HepG2 (cell line): ENCODE measurements around the gene RCAN2. TPM values are rescaled to one million over a fixed set of nuclear protein-coding genes. Genes with fewer than 3 reads are reported as not detected.

Experiments used
- ATAC-seq: fragments of 200-7000 bp; cut with Tn5 transposase; 3 replicates; pipeline ENCODE4 v1.9.1; 2020; ENCODE audit warnings: mild to moderate bottlenecking, moderate library complexity
- BruUV-seq: library from RNA; stranded (reverse); fragments of 400-500 nt; replicated peaks from 2 replicates; lab custom pipeline; 2021; lab: Mats Ljungman, UMichigan
- CTCF ChIA-PET: fragments of 300-600 bp; formaldehyde crosslinking; extraction: SDS; loops from one replicate; lab custom pipeline; 2021; ENCODE audit warnings: low total read pairs, inconsistent platforms, low intra/inter-chr PET ratio; lab: Yijun Ruan, JAX
- POLR2A ChIA-PET: fragments of 350-600 bp; sonication (Branson Sonifier 250); formaldehyde crosslinking; loops from one replicate; lab custom pipeline; 2020; ENCODE audit warnings: antibody characterized with exemption, inconsistent platforms; lab: Yijun Ruan, JAX
- DNase-seq: peaks from one replicate; pipeline ENCODE4 v3.0.0-alpha.2; 2015; ENCODE audit warnings: low spot score
- FAIRE-seq: peaks from 3 replicates; lab custom pipeline; 2011; peaks lifted over from hg19 to GRCh38; lab: Jason Lieb, UNC
- H2AFZ ChIP-seq: one replicate; pipeline ENCODE4 v1.6.1; 2011; ENCODE audit warnings: low read length, inconsistent platforms
- H3K27ac ChIP-seq: fragments of 300-600 bp; 3 replicates; pipeline ENCODE4 v1.8.0; 2011; ENCODE audit warnings: mixed run types, mild to moderate bottlenecking, mixed read lengths, low read length, inconsistent platforms; ENCODE audit not compliant: insufficient read depth; ENCODE audit errors: extremely low read length
- H3K27me3 ChIP-seq, 2 experiments: fragments of 200-600 bp in 1 of 2; 2 replicates in 1 of 2; 3 replicates in 1 of 2; pipeline versions ENCODE4 v1.6.0 to v1.8.0; 2011; ENCODE audit warnings: low read length in 2 of 2, mild to moderate bottlenecking in 2 of 2, moderate library complexity in 2 of 2, inconsistent platforms in 1 of 2; ENCODE audit not compliant: insufficient read depth in 2 of 2, control insufficient read depth in 1 of 2
- H3K36me3 ChIP-seq, 2 experiments: fragments of 200-600 bp in 1 of 2; replicated peaks in 1 of 2; 2 replicates in 1 of 2; 3 replicates in 1 of 2; pipeline versions ENCODE4 v1.5.1 to v1.8.0; 2011; ENCODE audit warnings: low read length in 2 of 2, inconsistent platforms in 1 of 2; ENCODE audit not compliant: insufficient read depth in 2 of 2, control insufficient read depth in 1 of 2
- H3K4me1 ChIP-seq: 2 replicates; pipeline ENCODE4 v1.5.1; 2012; ENCODE audit warnings: low read length, inconsistent platforms; ENCODE audit not compliant: insufficient read depth
- H3K4me2 ChIP-seq: 2 replicates; pipeline ENCODE4 v1.6.0; 2011; ENCODE audit warnings: low read depth, low read length, inconsistent platforms
- H3K4me3 ChIP-seq, 3 experiments: fragments of 200-600 bp in 1 of 3; sonication (generic), shearing (Covaris generic) in 1 of 3; replicated peaks in 1 of 3; 2 replicates each; pipeline ENCODE4 v1.5.1; 2011 to 2016; ENCODE audit warnings: low read length in 3 of 3, inconsistent platforms in 2 of 3, low read depth in 2 of 3, mild to moderate bottlenecking in 2 of 3, control low read depth in 1 of 3, mixed read lengths in 1 of 3; ENCODE audit not compliant: insufficient read depth in 1 of 3
- H3K79me2 ChIP-seq: one replicate; pipeline ENCODE4 v1.6.1; 2011; ENCODE audit warnings: low read length, inconsistent platforms; ENCODE audit not compliant: insufficient read depth
- H3K9ac ChIP-seq: 2 replicates; pipeline ENCODE4 v1.6.0; 2011; ENCODE audit warnings: mild to moderate bottlenecking, low read depth, low read length, inconsistent platforms; ENCODE audit not compliant: insufficient read depth
- H3K9me3 ChIP-seq: 2 replicates; pipeline ENCODE4 v1.5.1; 2012; ENCODE audit warnings: mild to moderate bottlenecking, low read length
- H4K20me1 ChIP-seq: 2 replicates; pipeline ENCODE4 v1.6.0; 2011; ENCODE audit warnings: inconsistent platforms, mild to moderate bottlenecking, low read length, moderate library complexity; ENCODE audit not compliant: insufficient read depth
- ARID2 ChIP-seq: sonication (generic); formaldehyde crosslinking; IDR thresholded peaks from 2 replicates; pipeline ENCODE4 v1.8.1; 2022; ENCODE audit warnings: mild to moderate bottlenecking, missing genetic modification reagents, borderline replicate concordance
- ATF7 ChIP-seq, 2 experiments: fragments of 450-650 bp in 1 of 2; sonication (generic) in 1 of 2; formaldehyde crosslinking in 1 of 2; IDR thresholded peaks; 2 replicates each; pipeline versions ENCODE4 v1.4.0 to v1.6.1; 2016 to 2020; ENCODE audit warnings: antibody characterized with exemption in 1 of 2, mild to moderate bottlenecking in 1 of 2, missing genetic modification reagents in 1 of 2
- BRF2 ChIP-seq: sonication (generic); formaldehyde crosslinking; IDR thresholded peaks from 2 replicates; pipeline ENCODE4 v1.8.1; 2022; ENCODE audit warnings: mild to moderate bottlenecking, missing genetic modification reagents
- CEBPB ChIP-seq: IDR thresholded peaks from 2 replicates; pipeline ENCODE4 v1.6.1; 2011; ENCODE audit warnings: low read depth, low read length, improper control_type of control experiment, borderline replicate concordance
- FOXA3 ChIP-seq: IDR thresholded peaks from 2 replicates; pipeline ENCODE4 v1.6.1; 2016; ENCODE audit warnings: missing genetic modification reagents, missing compliant biosample characterization
- KAT2B ChIP-seq: fragments of 150-350 bp; IDR thresholded peaks from 2 replicates; pipeline ENCODE4 v1.6.1; 2014; ENCODE audit warnings: low read depth, low read length, borderline replicate concordance
- NFE2L1 ChIP-seq: sonication (generic); formaldehyde crosslinking; IDR thresholded peaks from 2 replicates; pipeline ENCODE4 v1.4.0; 2020; ENCODE audit warnings: missing genetic modification reagents, mild to moderate bottlenecking, borderline replicate concordance
- RBM39 ChIP-seq: fragments of 200-400 bp; formaldehyde crosslinking; IDR thresholded peaks from one replicate; pipeline ENCODE4 v1.6.1; 2018; ENCODE audit warnings: antibody characterized with exemption, mild to moderate bottlenecking, low read depth, low read length; ENCODE audit not compliant: poor library complexity, severe bottlenecking
- TRIM24 ChIP-seq: sonication (generic); formaldehyde crosslinking; IDR thresholded peaks from 2 replicates; pipeline ENCODE4 v1.8.0; 2022; ENCODE audit warnings: mild to moderate bottlenecking, missing genetic modification reagents
- ZNF10 ChIP-seq: sonication (generic); formaldehyde crosslinking; IDR thresholded peaks from 2 replicates; pipeline ENCODE4 v1.4.0; 2020; ENCODE audit warnings: mild to moderate bottlenecking, low read depth, missing genetic modification reagents, borderline replicate concordance
- ZNF18 ChIP-seq: sonication (generic); formaldehyde crosslinking; IDR thresholded peaks from 2 replicates; pipeline ENCODE4 v1.8.0; 2022; ENCODE audit warnings: mild to moderate bottlenecking, missing genetic modification reagents; ENCODE audit not compliant: insufficient replicate concordance
- ZNF264 ChIP-seq: sonication (generic); formaldehyde crosslinking; IDR thresholded peaks from 2 replicates; pipeline ENCODE4 v1.4.0; 2020; ENCODE audit warnings: missing genetic modification reagents
- ZNF569 ChIP-seq: sonication (generic); formaldehyde crosslinking; IDR thresholded peaks from 2 replicates; pipeline ENCODE4 v1.5.0; 2020; ENCODE audit warnings: mild to moderate bottlenecking, missing genetic modification reagents, moderate library complexity, borderline replicate concordance
- ZNF704 ChIP-seq: sonication (generic); formaldehyde crosslinking; IDR thresholded peaks from 2 replicates; pipeline ENCODE4 v1.8.1; 2023; ENCODE audit warnings: mild to moderate bottlenecking, inconsistent platforms, moderate library complexity, missing genetic modification reagents, borderline replicate concordance
- ZNF761 ChIP-seq: sonication (generic); formaldehyde crosslinking; conservative IDR thresholded peaks from 2 replicates; pipeline ENCODE4 v1.4.0; 2020; ENCODE audit warnings: mild to moderate bottlenecking, missing genetic modification reagents
- WGBS: methylation state at CpG from one replicate; pipeline ENCODE4 v1.1.6; 2017; ENCODE audit warnings: low lambda C conversion rate; 5-methylcytosine and 5-hydroxymethylcytosine counted together
- in situ Hi-C: cut with HindIII; loops from 2 replicates; pipeline ENCODE4 v1.10.0; 2017; ENCODE audit warnings: low pct_unique_long_range_greater_than_20kb; ENCODE audit not compliant: extremely low pct_ligation_motif_present
- intact Hi-C: fragments of 100-400 bp; cut with micrococcal nuclease; formaldehyde crosslinking; loops from one replicate; pipeline ENCODE4 v1.10.0; 2022; ENCODE audit not compliant: unreplicated experiment
- polyA plus RNA-seq, 8 experiments: library from polyadenylated mRNA; depleted of rRNA in 3 of 8; stranded (reverse) in 7 of 8; unstranded in 1 of 8; fragments of >200 nt; fragmentation: Illumina TruSeq in 4 of 8; extraction: Trizol in 4 of 8; gene quantifications; 2 replicates each; pipeline versions ENCODE4 v1.2.1 to v1.2.3, GENCODE V29; 2011 to 2016; ENCODE audit warnings: low read depth in 4 of 8, missing spikeins in 1 of 8, mixed read lengths in 1 of 8; ENCODE audit not compliant: insufficient read depth in 1 of 8
- total RNA-seq, 5 experiments: library from RNA; depleted of rRNA; stranded (reverse); fragments of >200 nt; fragmentation: Illumina TruSeq; extraction: Trizol; gene quantifications; 2 replicates each; pipeline ENCODE4 v1.2.3, GENCODE V29; 2016; ENCODE audit warnings: low read depth in 1 of 5

Gene RCAN2
- total and polyA plus RNA-seq, 2 of the 13 experiments (the other 11 are each of a cell fraction or from before 2014, with no cell fraction given), result not detected

- Histone ChIP-seq H3K4me3 (no peak overlapping the region), H3K9me3 (no peaks in the 10 kb centered on the region), H3K4me1 (no peaks in the 10 kb centered on the region), H3K27me3 (no peaks in the 10 kb centered on the region), H3K79me2 (no peaks in the 10 kb centered on the region), H3K36me3 (no peaks in the 10 kb centered on the region), H4K20me1 (no peaks in the 10 kb centered on the region), H3K27ac (no peak overlapping the region), H3K9ac (no peak overlapping the region), H2AFZ (no peak overlapping the region), H3K4me2 (no peak overlapping the region)
- ChIA-PET POLR2A (no interaction called here), CTCF (no interaction called here)
- intact Hi-C loops (no loop called here), in situ Hi-C loops (no loop called here)
- DNase-seq (no peak), ATAC-seq (no peak), FAIRE-seq (no peak)
- no TSS peak for BruUV-seq
- TF ChIP-seq CEBPB (peak; percentile 75), FOXA3 (CRISPR knock-in tag) (no peak)
- WGBS, result 38% methylated on average over 5 of the region's 5 CpGs
These were observed 291.9 kb downstream of the RCAN2 start for GRCh38 chr6:46199387-46199786.

- H3K36me3 ChIP-seq, result no peaks in the 10 kb centered on the region
- WGBS, result 0% methylated on average over 1 of the region's 1 CpG
- no peak overlapping the region for H2AFZ ChIP-seq
- peaks cover 1 to 9% of the 10 kb centered on the region in 2 experiments; a peak in 2 of 5 replicates for H3K27me3 ChIP-seq
- no peaks in the 10 kb centered on the region for H4K20me1 ChIP-seq
- H3K4me2 ChIP-seq, result no peak overlapping the region
- H3K9ac ChIP-seq, result no peak overlapping the region
- ChIA-PET POLR2A (no interaction called here), CTCF (no interaction called here)
- BruUV-seq, result no TSS peak
- H3K4me3 ChIP-seq, result no peak overlapping the region
- in situ Hi-C loops, result no loop called here
- DNase-seq (no peak), FAIRE-seq (no peak), ATAC-seq (no peak)
- no peaks in the 10 kb centered on the region for H3K4me1 ChIP-seq
- H3K79me2 ChIP-seq, result no peaks in the 10 kb centered on the region
- no peaks in the 10 kb centered on the region for H3K9me3 ChIP-seq
- H3K27ac ChIP-seq, result no peak overlapping the region
- intact Hi-C loops, result no loop called here
- no peak for TF ChIP-seq NFE2L1 (CRISPR knock-in tag)
- no peak for TF ChIP-seq ZNF761 (CRISPR knock-in tag)
- TF ChIP-seq ZNF18 (CRISPR knock-in tag), result no peak
- TF ChIP-seq KAT2B, result no peak
- no peak for TF ChIP-seq ATF7 (IDR thresholded peaks at IDR 0.05)
- TF ChIP-seq ATF7 (CRISPR knock-in tag; IDR thresholded peaks at IDR 0.05), result no peak
- no peak for TF ChIP-seq ZNF569 (CRISPR knock-in tag)
- TF ChIP-seq ARID2 (CRISPR knock-in tag), result no peak
- TF ChIP-seq TRIM24, result no peak
- TF ChIP-seq ZNF264 (CRISPR knock-in tag), result no peak
- no peak for TF ChIP-seq ZNF704
- no peak for TF ChIP-seq RBM39
- TF ChIP-seq ZNF10, result no peak
- TF ChIP-seq BRF2 (CRISPR knock-in tag), result no peak
These were observed 299.3 kb downstream of the RCAN2 start for GRCh38 chr6:46191961-46192360.
